T47D (cell line): ENCODE results near the gene MRPL48.

ENCODE experiments used
- DNase-seq, 2 experiments: peaks; one replicate each; pipeline versions ENCODE4 v3.0.0 to v3.0.0-alpha.2; 2011 to 2012; ENCODE audit warnings: low read depth in 1 of 2, low spot score in 1 of 2
- JUND ChIP-seq: IDR thresholded peaks from 2 replicates; pipeline ENCODE4 v1.6.1; 2012; ENCODE audit warnings: low read depth
- in situ Hi-C: cut with HindIII; loops from 2 replicates; pipeline ENCODE4 v1.10.0; 2016; ENCODE audit warnings: low sequenced_read_pairs, low pct_unique_long_range_greater_than_20kb

Gene MRPL48

GRCh38 chr11:73830261-73830660 is 42.6 kb downstream of the MRPL48 start:
- no peak for TF ChIP-seq JUND
- DNase-seq, result no peak
- in situ Hi-C loops, result no loop called here

GRCh38 chr11:73833067-73833466 is 45.4 kb downstream of the MRPL48 start:
- in situ Hi-C loops, result no loop called here
- TF ChIP-seq JUND, result no peak
- no peak for DNase-seq

- in situ Hi-C loops, result no loop called here
- peak in 1 of 2 experiments; percentile 19 for DNase-seq
- TF ChIP-seq JUND, result no peak
Observed at GRCh38 chr11:73838443-73839122, 50.9 kb downstream of the MRPL48 start.

GRCh38 chr11:73839123-73839457 is 51.4 kb downstream of the MRPL48 start:
- no peak for DNase-seq
- no peak for TF ChIP-seq JUND
- in situ Hi-C loops, result no loop called here

GRCh38 chr11:73851046-73851764 is 63.5 kb downstream of the MRPL48 start:
- no peak for DNase-seq
- in situ Hi-C loops, result no loop called here
- TF ChIP-seq JUND, result no peak

- no peak for TF ChIP-seq JUND
- in situ Hi-C loops, result no loop called here
- no peak for DNase-seq
Observed at GRCh38 chr11:73852049-73852448, 64.4 kb downstream of the MRPL48 start.

- DNase-seq, result peak in 1 of 2 experiments; percentile 54
- no peak for TF ChIP-seq JUND
- in situ Hi-C loops, result no loop called here
Observed at GRCh38 chr11:73854680-73855079, 67.0 kb downstream of the MRPL48 start.

GRCh38 chr11:73856031-73856567 is 68.4 kb downstream of the MRPL48 start:
- no peak for DNase-seq
- in situ Hi-C loops, result no loop called here
- no peak for TF ChIP-seq JUND

GRCh38 chr11:73859671-73860070 is 72.0 kb downstream of the MRPL48 start:
- in situ Hi-C loops, result no loop called here
- TF ChIP-seq JUND, result no peak
- no peak for DNase-seq

- DNase-seq, result no peak
- no peak for TF ChIP-seq JUND
- in situ Hi-C loops, result no loop called here
Observed at GRCh38 chr11:73860202-73860601, 72.5 kb downstream of the MRPL48 start.

- DNase-seq, result no peak
- TF ChIP-seq JUND, result no peak
- in situ Hi-C loops, result no loop called here
Observed at GRCh38 chr11:73862986-73863385, 75.3 kb downstream of the MRPL48 start.

- in situ Hi-C loops, result no loop called here
- no peak for TF ChIP-seq JUND
- DNase-seq, result no peak
Observed at GRCh38 chr11:73866095-73866579, 78.5 kb downstream of the MRPL48 start.

GRCh38 chr11:73866586-73866996 is 78.9 kb downstream of the MRPL48 start:
- in situ Hi-C loops, result no loop called here
- no peak for TF ChIP-seq JUND
- DNase-seq, result no peak
